H9 (cell line): Measurements from ENCODE around the gene AGXT. TPM values are rescaled to one million over a fixed set of nuclear protein-coding genes. Genes with fewer than 3 reads are reported as not detected.

Experiments used
- DNase-seq: peaks from one replicate; pipeline ENCODE4 v3.0.0-alpha.2; 2017
- H2AFZ ChIP-seq: one replicate; pipeline ENCODE4 v1.6.1; 2013; ENCODE audit warnings: mild to moderate bottlenecking, low read length, control low read depth, moderate library complexity
- H2AK5ac ChIP-seq: 2 replicates; pipeline ENCODE4 v1.6.1; 2013; ENCODE audit warnings: low read length, control low read depth, mixed read lengths; ENCODE audit not compliant: insufficient read length
- H2BK120ac ChIP-seq: one replicate; pipeline ENCODE4 v1.6.1; 2013; ENCODE audit warnings: low read depth, mild to moderate bottlenecking, low read length, control low read depth, inconsistent platforms; ENCODE audit not compliant: poor library complexity, severe bottlenecking
- H2BK12ac ChIP-seq: 2 replicates; pipeline ENCODE4 v1.6.1; 2013; ENCODE audit warnings: low read length, control low read depth, mixed read lengths, low read depth; ENCODE audit not compliant: insufficient read length
- H2BK15ac ChIP-seq: 2 replicates; pipeline ENCODE4 v1.6.1; 2013; ENCODE audit warnings: low read depth, low read length, control low read depth
- H2BK20ac ChIP-seq: one replicate; pipeline ENCODE4 v1.6.1; 2013; ENCODE audit warnings: low read depth, mild to moderate bottlenecking, low read length, control low read depth, inconsistent platforms; ENCODE audit not compliant: poor library complexity, severe bottlenecking
- H2BK5ac ChIP-seq: 2 replicates; pipeline ENCODE4 v1.6.1; 2013; ENCODE audit warnings: low read length, control low read depth, mixed read lengths; ENCODE audit not compliant: insufficient read length
- H3K14ac ChIP-seq: 2 replicates; pipeline ENCODE4 v1.6.1; 2013; ENCODE audit warnings: low read length, control low read depth; ENCODE audit not compliant: insufficient read depth
- H3K18ac ChIP-seq: 2 replicates; pipeline ENCODE4 v1.6.1; 2013; ENCODE audit warnings: low read depth, mild to moderate bottlenecking, mixed read lengths, low read length, control low read depth; ENCODE audit not compliant: insufficient read length
- H3K23ac ChIP-seq: 2 replicates; pipeline ENCODE4 v1.6.1; 2013; ENCODE audit warnings: low read length, control low read depth, mixed read lengths, low read depth; ENCODE audit not compliant: insufficient read length
- H3K23me2 ChIP-seq: 2 replicates; pipeline ENCODE4 v1.6.1; 2013; ENCODE audit warnings: low read depth, mild to moderate bottlenecking, mixed read lengths, low read length, control low read depth; ENCODE audit not compliant: insufficient read length, poor library complexity, severe bottlenecking
- H3K27ac ChIP-seq: 2 replicates; pipeline ENCODE4 v1.5.1; 2013; ENCODE audit warnings: low read length, control low read depth, mixed read lengths, low read depth; ENCODE audit not compliant: insufficient read length
- H3K27me3 ChIP-seq: 2 replicates; pipeline ENCODE4 v1.6.1; 2013; ENCODE audit warnings: low read length, control low read depth, inconsistent platforms; ENCODE audit not compliant: insufficient read depth
- H3K4ac ChIP-seq: 2 replicates; pipeline ENCODE4 v1.6.1; 2013; ENCODE audit warnings: low read depth, mild to moderate bottlenecking, control low read depth, inconsistent platforms, low read length, moderate library complexity
- H3K4me1 ChIP-seq: 2 replicates; pipeline ENCODE4 v1.6.1; 2013; ENCODE audit warnings: low read length, control low read depth, inconsistent platforms; ENCODE audit not compliant: insufficient read depth
- H3K4me2 ChIP-seq: 2 replicates; pipeline ENCODE4 v1.6.1; 2013; ENCODE audit warnings: low read length, control low read depth, mixed read lengths; ENCODE audit not compliant: insufficient read length, insufficient read depth
- H3K56ac ChIP-seq: 2 replicates; pipeline ENCODE4 v1.6.1; 2013; ENCODE audit warnings: low read depth, mild to moderate bottlenecking, mixed read lengths, low read length, control low read depth; ENCODE audit not compliant: insufficient read length
- H3K79me1 ChIP-seq: 2 replicates; pipeline ENCODE4 v1.6.1; 2013; ENCODE audit warnings: low read depth, mild to moderate bottlenecking, moderate library complexity, low read length, control low read depth, inconsistent platforms; ENCODE audit not compliant: insufficient read depth, poor library complexity, severe bottlenecking
- H3K79me2 ChIP-seq: 2 replicates; pipeline ENCODE4 v1.6.1; 2013; ENCODE audit warnings: low read length, control low read depth, inconsistent platforms; ENCODE audit not compliant: insufficient read depth
- H3K9ac ChIP-seq: 2 replicates; pipeline ENCODE4 v1.6.1; 2013; ENCODE audit warnings: low read length, control low read depth, mixed read lengths; ENCODE audit not compliant: insufficient read length; ENCODE audit errors: extremely low read depth
- H3K9me3 ChIP-seq: one replicate; pipeline ENCODE4 v1.6.1; 2013; ENCODE audit warnings: low read depth, low read length, inconsistent platforms; ENCODE audit not compliant: control insufficient read depth
- H3T11ph ChIP-seq: one replicate; pipeline ENCODE4 v1.6.1; 2013; ENCODE audit warnings: mild to moderate bottlenecking, low read length, control low read depth, inconsistent platforms
- H4K20me1 ChIP-seq: one replicate; pipeline ENCODE4 v1.6.1; 2013; ENCODE audit not compliant: control insufficient read depth, insufficient read length, insufficient read depth
- H4K5ac ChIP-seq: 2 replicates; pipeline ENCODE4 v1.6.1; 2013; ENCODE audit warnings: low read depth, mild to moderate bottlenecking, mixed read lengths, low read length, control low read depth; ENCODE audit not compliant: insufficient read length
- H4K8ac ChIP-seq: replicated peaks from 2 replicates; pipeline ENCODE4 v1.6.1; 2013; ENCODE audit warnings: low read length, control low read depth, mixed read lengths, low read depth; ENCODE audit not compliant: insufficient read length
- H4K91ac ChIP-seq: 2 replicates; pipeline ENCODE4 v1.6.1; 2013; ENCODE audit warnings: low read depth, mild to moderate bottlenecking, moderate library complexity, mixed read lengths, low read length, control low read depth; ENCODE audit not compliant: insufficient read length
- H3K27ac Mint-ChIP-seq, 3 experiments: 2 replicates in 2 of 3; 3 replicates in 1 of 3; pipeline ENCODE4 v1.8.0; 2020 to 2021; ENCODE audit warnings: mixed read lengths in 3 of 3, mild to moderate bottlenecking in 1 of 3, moderate library complexity in 1 of 3
- H3K27me3 Mint-ChIP-seq: 2 replicates; pipeline ENCODE4 v1.8.0; 2021; ENCODE audit warnings: low read depth, mild to moderate bottlenecking, moderate library complexity, mixed read lengths
- H3K36me3 Mint-ChIP-seq, 3 experiments: 2 replicates in 2 of 3; 3 replicates in 1 of 3; pipeline ENCODE4 v1.8.0; 2020 to 2021; ENCODE audit warnings: low read depth in 3 of 3, mixed read lengths in 3 of 3; ENCODE audit not compliant: insufficient read depth in 1 of 3
- H3K4me1 Mint-ChIP-seq, 2 experiments: 2 replicates each; pipeline ENCODE4 v1.8.0; 2020; ENCODE audit warnings: mixed read lengths in 2 of 2
- H3K4me3 Mint-ChIP-seq, 2 experiments: 2 replicates in 1 of 2; 3 replicates in 1 of 2; pipeline ENCODE4 v1.8.0; 2020 to 2021; ENCODE audit warnings: mild to moderate bottlenecking in 2 of 2, mixed read lengths in 2 of 2, moderate library complexity in 1 of 2
- H3K9me3 Mint-ChIP-seq, 2 experiments: 2 replicates in 1 of 2; 3 replicates in 1 of 2; pipeline ENCODE4 v1.8.0; 2020; ENCODE audit warnings: mild to moderate bottlenecking in 2 of 2, mixed read lengths in 2 of 2, moderate library complexity in 1 of 2
- CTCF ChIP-seq: fragments of 200-600 bp; sonication (generic); conservative IDR thresholded peaks from 3 replicates; pipeline ENCODE4 v1.8.0; 2021; ENCODE audit warnings: antibody characterized with exemption, mild to moderate bottlenecking
- WGBS: extraction: QIAGEN DNeasy Blood & Tissue Kit; methylation state at CpG from one replicate; pipeline ENCODE4 v1.1.7; 2013; ENCODE audit warnings: missing lambda C conversion rate, low lambda C conversion rate, mixed read lengths; ENCODE audit not compliant: insufficient read length; ENCODE audit errors: extremely low coverage; 5-methylcytosine and 5-hydroxymethylcytosine counted together
- total RNA-seq: library from RNA; stranded (reverse); gene quantifications from 2 replicates; pipeline ENCODE4 v1.2.1, GENCODE V29; 2021

AGXT gene
- total RNA-seq, 1 experiment from 2014 or later, result not detected

- Histone ChIP-seq H4K20me1 (no peaks in the 10 kb centered on the region), H3K4me2 (no peak overlapping the region), H3K79me1 (no peaks in the 10 kb centered on the region), H2BK120ac (no peak overlapping the region), H3K4me1 (no peaks in the 10 kb centered on the region), H4K91ac (no peak overlapping the region), H3K79me2 (no peaks in the 10 kb centered on the region), H3K23me2 (no peaks in the 10 kb centered on the region), H4K8ac (no peak overlapping the region), H3K23ac (no peak overlapping the region), H2BK5ac (no peak overlapping the region), H3K4ac (no peak overlapping the region), H2BK15ac (no peak overlapping the region), H2BK20ac (no peak overlapping the region), H3K18ac (no peak overlapping the region), H3K27me3 (no peaks in the 10 kb centered on the region), H4K5ac (no peak overlapping the region), H3K14ac (no peak overlapping the region), H3T11ph (no peak overlapping the region), H3K9me3 (no peaks in the 10 kb centered on the region), H2AK5ac (no peak overlapping the region), H2AFZ (no peak overlapping the region), H3K27ac (no peak overlapping the region), H3K56ac (no peak overlapping the region), H2BK12ac (no peak overlapping the region), H3K9ac (no peak overlapping the region)
- no CpG with 5 or more reads among the region's 7 CpGs for WGBS
- Mint-ChIP-seq H3K4me3 (no peak overlapping the region), H3K36me3 (no peaks in the 10 kb centered on the region), H3K4me1 (no peaks in the 10 kb centered on the region; a peak in 1 of 4 replicates), H3K9me3 (no peaks in the 10 kb centered on the region), H3K27ac (no peak overlapping the region), H3K27me3 (no peaks in the 10 kb centered on the region; the same call in 1 of the 2 replicates)
- DNase-seq, result no peak
- TF ChIP-seq CTCF, result no peak
These were observed 58.8 kb downstream of the AGXT start for GRCh38 chr2:240927390-240927781.
